ENCODE measurements around the gene HSFX1.
"Not testable (repeated sequence)": the region's sequence is repeated elsewhere in the genome, so short reads cannot be mapped to it uniquely, and the experiment has no call there.

The HSFX1 gene, protein sequence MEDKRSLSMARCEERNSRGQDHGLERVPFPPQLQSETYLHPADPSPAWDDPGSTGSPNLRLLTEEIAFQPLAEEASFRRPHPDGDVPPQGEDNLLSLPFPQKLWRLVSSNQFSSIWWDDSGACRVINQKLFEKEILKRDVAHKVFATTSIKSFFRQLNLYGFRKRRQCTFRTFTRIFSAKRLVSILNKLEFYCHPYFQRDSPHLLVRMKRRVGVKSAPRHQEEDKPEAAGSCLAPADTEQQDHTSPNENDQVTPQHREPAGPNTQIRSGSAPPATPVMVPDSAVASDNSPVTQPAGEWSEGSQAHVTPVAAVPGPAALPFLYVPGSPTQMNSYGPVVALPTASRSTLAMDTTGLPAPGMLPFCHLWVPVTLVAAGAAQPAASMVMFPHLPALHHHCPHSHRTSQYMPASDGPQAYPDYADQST

DNA sequence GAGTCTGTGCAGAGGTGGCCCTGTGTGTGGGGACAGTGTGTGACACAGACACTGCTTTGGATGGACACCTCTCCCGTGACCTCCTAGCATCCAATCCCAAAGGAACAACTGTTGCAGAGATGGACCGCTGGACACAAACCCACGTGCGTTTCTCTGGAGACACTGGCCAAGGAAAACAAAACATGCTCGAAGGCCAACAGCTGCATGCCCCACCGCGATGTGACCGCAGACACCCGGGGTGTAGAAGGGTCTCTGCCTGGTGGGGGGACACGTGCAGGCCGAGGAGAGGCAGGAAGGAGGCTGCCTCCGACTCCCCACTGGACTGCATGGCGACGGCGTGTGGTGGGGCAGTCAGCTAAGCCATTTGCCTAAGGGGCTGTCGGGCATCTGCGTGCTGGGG is at the start of gene HSFX1:
HSFX1 (plus strand) TSS at position 301 of the 400 bp plus-strand sequence. CDS start 614 bp downstream, outside the sequence.
- not testable (repeated sequence) for DNase-seq (ENCODE audit: low read depth)

DNA sequence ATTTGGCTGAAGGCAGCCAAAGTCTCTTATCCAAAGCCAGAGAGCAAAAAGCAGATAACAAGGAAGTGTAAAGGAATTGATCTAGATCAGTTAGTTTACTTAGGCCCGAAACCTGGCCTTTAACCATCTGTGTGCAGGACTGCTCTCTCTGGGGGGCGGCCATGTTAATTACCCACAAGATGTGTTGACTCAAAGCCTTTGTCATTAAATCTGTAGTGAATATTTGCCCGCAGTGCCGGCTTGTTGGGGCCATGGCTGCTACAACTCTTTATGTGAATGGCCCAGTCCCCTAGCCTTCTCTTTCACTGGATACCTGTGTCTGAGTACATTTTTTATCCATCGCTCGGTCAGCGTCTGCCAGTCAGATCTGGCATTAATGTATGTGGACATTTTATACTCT is 46.6 kb upstream of the HSFX1 start:
- not testable (repeated sequence) for DNase-seq (ENCODE audit: low read depth)

DNA sequence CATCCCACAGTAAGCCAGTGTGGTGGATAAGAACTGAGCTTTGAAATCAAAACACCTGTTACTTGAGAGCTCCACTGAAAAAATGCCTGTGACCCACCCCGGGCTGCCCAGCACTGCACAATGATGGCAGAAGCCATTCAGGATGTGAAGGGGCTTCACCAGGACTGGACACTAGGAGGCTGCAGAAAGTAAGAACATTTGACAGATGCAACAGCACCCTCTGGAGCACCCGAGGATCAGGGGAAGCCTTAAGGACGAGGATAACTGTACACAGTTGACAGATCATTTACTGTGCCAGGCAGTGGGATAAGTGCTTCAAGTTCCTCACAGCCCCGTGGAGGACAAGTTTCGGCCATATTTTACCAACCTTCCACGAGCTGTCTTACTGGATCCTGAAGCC is 31.6 kb upstream of the HSFX1 start:
- not testable (repeated sequence) for DNase-seq (ENCODE audit: low read depth)

DNA sequence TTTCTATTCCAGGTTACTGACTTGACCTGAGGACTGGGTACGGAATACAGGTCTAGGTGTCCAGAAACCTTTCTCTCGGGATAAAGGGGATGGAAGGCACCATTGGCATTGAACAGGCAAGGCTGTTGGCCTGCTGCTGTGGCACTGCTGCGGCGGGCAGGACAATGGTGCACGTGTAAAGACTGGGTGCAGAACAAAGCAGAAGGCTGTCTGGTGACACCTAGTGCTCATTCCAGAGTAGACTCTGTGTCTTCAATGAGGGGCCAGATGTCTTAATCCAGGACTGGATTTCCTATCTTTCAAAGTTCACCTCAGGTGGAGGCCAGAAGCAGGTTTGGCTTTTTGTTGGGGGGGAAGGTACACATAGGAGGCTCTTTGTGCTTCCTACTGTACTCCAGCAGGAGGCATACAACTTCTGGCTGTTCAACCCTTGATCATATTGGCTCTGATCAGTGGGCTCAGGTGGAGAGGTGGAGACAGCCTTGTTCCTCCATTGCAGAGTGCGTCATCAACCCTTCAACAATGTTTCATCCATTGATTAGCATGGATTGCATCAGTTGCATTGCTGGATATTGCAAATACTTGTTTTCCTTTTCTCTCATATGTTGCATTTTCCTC is 27.4 kb upstream of the HSFX1 start:
- DNase-seq (ENCODE audit: low read depth), result not testable (repeated sequence)

DNA sequence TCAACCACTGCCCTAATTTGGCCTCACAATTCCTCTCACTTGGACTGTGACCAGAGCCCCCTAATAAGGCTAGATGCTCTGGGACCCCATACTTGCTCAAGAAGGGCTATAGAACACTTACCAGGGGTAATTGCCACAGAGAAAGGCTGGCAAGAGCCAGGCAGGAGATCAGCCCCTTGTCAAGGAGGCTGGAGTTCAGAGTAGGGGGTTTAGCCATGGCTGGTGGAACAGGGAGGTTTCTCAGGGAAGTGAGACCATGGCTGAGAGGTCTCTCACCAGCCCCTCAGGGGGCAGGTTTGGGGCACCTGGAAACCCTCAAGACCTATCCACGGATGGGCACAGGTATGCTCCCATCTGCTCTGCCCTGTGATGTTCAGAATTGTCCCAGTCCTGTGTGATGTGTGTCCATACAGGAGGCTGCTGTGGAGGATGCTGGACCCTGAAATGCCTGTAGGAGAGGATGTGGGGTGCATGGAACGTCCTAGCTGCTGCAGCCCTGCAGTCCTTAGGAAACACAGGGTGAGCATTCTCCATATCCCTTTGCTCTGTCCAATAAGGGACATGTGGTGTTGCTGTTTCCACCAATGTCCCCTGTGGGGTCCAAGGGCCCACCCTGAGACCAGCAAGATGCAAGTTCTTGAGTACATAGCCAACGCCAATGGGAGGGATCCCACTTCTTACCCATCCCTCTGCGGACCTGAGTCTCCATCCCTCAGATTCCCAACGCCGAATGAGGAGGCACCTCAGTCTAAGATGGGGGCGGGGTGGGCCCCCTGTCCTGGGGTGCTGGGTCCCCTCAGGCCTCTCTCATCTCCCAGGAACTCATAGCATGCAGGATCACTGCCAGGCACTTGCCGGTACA is 16.4 kb upstream of the HSFX1 start:
- DNase-seq (ENCODE audit: low read depth), result no peak

DNA sequence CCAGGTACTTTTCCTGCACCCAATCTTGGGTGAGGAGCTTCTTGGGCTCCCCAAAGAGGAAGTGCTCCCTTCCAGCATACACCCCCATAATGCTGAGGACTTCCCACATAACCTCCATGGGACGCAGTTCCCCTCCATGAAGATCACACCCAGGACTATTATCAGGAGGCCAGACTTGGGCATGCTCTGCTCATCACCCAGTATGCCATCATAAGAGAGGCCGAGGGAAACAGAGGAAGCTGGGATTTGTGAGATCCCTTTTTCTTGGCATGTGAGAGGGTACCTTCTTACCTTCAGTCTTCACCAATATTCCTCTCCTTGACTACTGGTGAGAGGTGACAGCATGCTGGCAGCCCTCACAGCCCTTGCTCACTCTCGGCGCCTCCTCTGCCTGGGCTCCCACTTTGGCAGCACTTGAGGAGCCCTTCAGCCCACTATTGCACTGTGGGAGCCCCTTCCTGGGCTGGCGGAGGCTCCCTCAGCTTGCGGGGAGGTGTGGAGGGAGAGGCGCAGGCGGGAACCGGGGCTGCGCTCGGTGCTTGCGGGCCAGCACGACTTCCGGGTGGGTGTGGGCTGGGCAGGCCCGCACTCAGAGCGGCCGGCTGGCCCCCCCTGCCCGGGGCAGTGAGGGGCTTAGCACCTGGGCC is 15.7 kb upstream of the HSFX1 start:
- no peak for DNase-seq (ENCODE audit: low read depth)

DNA sequence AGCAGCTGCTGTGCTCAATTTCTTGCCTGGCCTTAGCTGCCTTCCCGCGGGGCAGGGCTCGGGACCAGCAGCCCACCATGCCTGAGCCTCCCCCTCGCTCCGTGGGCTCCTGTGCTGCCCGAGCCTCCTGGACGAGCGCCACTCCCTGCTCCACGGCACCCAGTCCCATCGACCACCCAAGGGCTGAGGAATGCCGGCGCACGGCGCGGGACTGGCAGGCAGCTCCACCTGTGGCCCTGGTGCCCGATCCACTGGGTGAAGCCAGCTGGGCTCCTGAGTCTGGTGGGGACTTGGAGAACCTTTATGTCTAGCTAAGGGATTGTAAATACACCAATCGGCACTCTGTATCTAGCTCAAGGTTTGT is 15.2 kb upstream of the HSFX1 start:
- DNase-seq (ENCODE audit: low read depth), result not testable (repeated sequence)

DNA sequence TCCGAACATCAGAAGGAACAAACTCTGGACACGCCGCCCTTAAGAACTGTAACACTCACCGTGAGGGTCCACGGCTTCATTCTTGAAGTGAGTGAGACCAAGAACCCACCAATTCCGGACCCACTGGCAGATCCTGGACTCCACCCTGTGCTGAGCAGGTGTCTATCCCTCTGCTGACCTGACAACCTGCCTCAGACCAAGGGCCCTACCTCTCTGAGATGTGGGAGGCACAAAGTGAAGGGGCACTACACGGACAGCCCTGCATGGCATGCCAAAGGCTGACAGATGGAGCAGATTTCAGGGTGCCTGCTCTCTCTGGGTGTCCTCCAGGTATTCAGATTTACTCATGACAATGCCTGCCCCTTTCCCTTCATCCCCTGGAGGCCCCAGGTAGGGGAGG is 14.0 kb upstream of the HSFX1 start:
- DNase-seq (ENCODE audit: low read depth), result no peak

DNA sequence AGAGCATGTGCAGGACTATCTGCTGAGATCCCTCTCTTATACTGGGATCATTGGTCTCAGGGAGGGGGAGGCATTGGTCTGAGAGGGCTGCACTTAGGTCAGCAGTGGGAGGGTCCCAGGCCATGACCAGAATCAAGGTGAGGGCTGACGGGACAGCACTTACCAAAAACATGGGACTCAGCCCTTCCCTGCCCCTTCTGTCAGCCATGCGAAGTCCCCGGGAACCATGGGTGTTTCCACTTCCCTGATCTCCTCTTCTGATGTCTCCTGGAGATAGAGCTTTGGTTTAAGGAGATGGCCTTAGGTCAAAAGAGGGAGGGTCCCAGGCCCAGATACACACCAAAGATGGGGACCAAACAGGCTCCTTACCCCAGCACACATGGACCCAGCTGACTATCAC is 12.9 kb upstream of the HSFX1 start:
- DNase-seq (ENCODE audit: low read depth), result no peak

DNA sequence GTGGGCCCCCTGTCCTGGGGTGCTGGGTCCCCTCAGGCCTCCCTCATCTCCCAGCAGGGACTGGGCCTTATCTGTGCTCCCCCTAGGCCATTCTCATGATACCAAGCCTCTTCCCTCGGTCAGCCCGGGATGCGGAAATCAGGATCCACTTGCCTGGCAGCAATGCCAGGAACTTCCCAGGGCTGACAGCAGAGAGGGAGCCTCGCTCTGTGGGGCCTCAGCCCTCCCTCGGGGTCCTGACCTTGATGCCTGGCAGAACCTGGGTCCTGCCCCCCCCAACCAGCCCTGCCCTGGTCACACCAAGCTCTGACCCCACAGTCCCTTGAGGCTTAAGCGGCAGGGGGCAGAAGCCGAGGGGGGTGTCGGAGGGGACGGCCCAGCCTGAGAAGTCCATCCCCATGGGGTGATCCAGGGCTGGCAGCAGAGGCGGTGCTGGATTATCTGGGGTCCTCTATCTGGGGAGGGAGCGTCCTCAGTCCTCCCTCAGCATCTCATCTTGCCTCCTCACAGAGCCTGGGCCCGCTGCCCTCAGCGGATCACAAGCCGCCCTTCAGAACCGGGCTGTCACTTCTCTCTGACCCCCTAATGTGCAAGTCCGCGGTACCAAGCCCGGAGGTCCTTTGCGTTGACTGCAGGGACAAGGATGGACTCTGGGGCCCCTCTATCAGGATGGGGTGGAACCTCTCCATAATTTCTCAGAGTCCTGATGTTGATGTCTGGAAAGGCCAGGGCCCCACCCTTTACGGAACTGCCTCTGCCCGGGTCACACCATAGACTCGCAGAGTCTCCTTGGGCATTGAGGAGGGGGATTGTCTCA is 11.8 kb upstream of the HSFX1 start:
- DNase-seq (ENCODE audit: low read depth), result not testable (repeated sequence)

DNA sequence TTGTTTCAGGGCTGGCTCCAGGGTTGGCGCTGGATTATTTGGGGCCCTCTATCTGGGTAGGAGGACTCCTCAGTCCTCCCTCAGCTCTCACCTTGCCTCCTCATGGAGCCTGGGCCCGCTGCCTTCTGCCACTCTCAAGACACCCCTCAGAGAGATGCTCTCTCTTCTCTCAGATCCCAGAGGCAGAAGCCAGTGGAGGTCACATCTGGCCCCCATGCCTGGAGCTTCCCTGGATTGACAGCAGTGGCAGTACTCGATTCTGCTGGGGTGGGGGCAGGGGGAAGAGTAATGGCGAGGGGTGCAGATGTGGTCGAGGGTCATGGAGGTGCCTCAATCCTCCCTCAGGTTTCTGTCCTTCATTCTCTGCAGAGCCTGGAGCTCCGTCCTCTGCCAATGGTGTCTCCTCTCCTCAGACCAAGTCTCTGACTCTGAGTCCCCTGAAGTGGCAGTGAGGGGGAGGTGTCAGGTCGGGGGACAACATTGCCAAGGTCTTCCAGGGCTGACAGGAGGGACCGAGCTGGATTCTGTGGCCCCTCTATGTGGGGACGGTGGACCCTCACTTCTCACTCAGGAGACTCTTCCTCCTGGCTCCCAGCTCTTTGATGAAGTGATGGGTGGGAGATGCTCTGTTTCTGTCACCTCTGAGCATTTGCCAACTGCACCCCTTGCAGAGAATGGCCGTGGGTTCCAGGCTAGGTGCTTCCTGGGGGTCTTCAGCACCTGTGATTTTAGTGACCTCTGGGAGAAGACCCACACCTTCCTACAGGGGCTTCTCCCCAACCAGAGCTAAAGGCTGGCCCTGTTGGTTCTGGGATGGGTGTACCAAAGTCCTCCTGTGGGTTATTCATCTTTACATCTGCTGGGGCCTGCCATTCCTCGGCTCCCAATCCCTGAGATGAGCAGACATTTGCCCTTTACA is 10.9 kb upstream of the HSFX1 start:
- no peak for DNase-seq (ENCODE audit: low read depth)

DNA sequence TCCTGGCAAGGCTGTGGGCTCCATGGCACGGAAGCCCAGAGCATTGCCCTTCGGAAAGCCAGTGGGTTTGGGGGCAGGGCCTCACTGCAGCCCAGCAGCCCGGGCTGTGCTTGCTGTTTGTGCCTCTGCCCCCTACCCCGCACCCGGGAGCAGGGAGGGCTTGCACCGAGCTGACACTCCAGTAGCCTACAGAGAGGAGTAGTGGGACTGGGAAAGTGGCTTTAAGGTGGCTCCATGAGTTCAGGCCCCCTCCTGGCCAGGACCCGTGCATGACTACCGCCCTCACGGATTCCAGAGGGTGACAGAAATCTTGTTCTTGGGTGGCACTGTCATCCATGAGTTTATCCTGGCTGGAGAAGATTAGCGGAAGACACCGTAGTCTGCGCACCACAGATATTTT is 3.5 kb upstream of the HSFX1 start:
- not testable (repeated sequence) for DNase-seq (ENCODE audit: low read depth)

DNA sequence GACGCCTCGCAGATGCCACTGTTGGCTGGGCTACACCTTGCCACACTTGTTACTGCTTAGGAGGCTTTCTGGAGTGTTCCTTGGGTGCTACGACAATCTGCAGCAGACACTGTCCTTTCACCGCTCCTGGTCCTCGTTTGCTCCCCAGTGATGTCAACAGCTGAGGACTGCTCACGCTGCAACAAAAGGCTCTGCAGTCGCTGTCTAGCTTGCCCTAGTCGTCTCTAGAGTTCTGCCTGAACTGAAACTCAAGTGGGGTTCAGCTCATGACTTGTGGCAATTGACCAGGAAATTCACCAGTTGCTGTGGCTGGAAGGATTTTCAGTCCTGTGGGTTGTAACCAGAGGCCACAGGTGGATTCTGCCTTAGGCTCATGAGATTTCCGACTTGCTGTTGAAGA is 842 bp upstream of the HSFX1 start:
- not testable (repeated sequence) for DNase-seq (ENCODE audit: low read depth)

DNA sequence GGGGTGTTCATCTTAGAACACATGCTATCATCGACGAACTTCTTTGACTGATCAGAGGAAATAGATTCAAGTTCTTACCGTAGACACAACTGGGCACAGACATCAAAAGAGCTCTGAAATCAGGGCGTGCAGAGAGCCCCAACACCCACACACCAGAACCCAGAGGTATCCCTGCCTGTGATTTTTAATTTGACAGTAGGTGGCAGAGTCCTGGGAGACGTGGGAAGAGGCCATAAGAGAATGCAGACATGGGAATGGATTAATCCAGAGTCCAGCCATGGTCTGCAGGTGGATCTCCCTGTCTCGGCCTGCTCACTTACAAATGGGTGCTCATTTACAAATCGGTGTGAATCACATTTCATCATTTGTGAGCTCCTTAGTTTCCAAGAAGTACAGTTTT is 4.1 kb downstream of the HSFX1 start:
- not testable (repeated sequence) for DNase-seq (ENCODE audit: low read depth)

DNA sequence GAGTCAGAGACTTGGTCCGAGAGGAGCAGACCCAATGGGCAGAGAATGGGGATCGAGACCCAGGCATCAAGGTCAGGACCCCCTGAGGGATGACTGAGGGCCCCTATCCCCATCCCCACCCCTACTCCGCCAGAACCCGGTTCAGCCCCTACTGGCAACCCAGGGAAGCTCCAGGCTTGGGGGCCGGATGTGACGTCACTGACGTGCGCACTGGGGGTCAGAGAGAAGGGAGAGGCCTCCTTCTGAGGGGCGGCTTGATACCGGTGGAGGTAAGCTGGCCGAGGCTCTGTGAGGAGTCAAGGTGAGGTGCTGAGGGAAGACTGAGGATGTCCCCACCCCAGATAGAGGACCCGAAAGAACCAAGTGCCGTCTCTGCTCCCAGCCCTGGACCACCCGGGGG is 7.9 kb downstream of the HSFX1 start, which contains the start of gene MAGEA9:
MAGEA9 (plus strand) TSS at position 204 of the 400 bp plus-strand sequence. CDS start 4,281 bp downstream, outside the sequence.
- not testable (repeated sequence) for DNase-seq (ENCODE audit: low read depth)

DNA sequence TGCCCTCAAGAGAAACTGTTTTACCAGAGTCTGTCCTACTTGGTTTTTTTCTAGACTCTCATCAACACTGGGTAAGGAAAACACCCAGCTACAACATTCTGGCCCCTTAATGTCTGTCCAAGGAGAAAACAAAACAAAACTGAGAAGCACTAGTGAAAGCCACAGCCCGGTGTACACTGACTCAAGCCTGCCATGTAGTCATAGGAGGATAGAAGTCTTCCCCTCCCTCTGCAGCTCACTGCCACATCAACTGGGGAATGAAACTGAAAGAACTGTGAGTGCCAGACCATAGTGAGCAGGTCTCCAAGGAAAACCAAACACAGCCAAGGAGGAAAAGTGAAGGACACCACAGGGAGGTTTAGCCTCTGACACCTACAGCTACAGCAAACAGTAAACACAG is 21.7 kb downstream of the HSFX1 start:
- not testable (repeated sequence) for DNase-seq (ENCODE audit: low read depth)

DNA sequence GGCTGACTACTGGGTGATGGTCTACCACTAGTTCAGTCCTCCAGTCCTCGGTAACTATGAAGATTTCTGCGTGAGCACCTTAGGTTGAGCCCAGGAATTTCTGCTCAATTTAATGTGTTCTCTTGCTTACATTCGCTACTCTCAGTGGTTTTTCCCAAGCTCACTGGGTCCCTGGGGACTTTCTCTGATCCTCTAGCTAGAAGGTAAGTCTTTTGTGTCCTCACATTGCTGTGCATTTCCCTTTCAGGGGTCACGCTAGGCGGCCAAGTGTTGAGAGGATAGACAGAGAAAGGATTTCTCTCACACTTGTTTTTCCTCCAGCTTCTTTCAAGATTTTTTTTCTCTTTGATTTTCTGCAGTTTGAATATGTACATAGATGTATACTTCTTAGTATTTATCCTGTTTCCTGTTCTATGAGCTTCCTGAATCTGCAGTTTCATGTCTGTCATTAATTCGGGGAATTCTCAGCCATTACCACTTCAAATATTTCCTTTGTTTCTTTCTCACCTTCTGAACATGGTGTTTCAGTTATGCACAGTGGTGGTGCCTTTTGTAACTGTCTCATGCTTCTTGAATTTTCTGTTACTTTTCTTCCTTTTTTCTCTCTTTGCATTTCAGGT is 25.3 kb downstream of the HSFX1 start:
- DNase-seq (ENCODE audit: low read depth), result no peak

DNA sequence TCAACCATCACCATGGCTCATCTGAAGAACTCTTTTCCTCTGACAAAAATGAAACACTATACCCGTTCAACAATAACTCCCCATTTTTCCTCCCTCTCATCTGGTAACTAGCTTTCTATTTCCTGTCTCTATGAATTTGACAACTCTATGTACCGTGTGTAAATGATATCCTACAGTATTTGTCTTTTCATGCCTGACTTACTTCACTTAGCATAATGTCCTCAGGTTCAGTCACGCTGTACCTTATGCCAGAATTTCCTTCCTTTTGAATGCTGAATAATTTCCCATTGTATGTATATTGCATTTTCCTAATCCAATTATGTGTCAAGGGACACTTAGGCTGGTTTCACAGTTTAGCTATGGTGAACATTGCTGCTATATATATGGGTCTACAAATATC is 26.1 kb downstream of the HSFX1 start:
- no peak for DNase-seq (ENCODE audit: low read depth)

DNA sequence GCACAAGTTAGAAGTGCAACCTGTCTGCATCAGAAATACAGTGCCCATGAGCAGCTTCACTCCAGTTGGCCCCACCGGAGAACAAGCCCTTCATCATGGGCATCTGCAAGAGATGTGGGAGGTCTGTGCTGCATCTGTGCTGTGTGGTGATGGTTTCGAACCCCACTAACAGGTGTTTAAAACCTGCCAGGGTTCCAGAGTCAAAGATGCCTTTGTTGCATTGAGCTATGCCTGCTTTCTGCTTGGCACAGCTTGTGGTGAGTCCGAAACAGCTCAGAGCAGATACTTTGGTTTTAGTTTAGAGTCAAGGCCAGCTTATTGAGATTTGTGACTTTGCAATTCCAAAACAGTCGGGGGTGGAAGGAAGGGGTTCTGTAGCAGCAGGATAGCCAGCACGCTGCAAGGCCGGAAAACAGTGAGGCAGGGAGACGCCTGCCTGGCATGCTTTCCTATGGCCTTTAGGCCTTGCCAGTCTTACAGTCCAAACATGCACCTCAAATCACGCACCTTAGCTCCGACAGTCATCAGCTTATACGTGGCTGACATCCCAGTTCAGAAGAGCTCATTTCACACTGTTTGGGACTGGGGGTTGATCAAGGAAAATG is 29.7 kb downstream of the HSFX1 start:
- DNase-seq (ENCODE audit: low read depth), result no peak

Data from stimulated activated CD8-positive, alpha-beta memory T cell treated with anti-CD3 and anti-CD28 coated beads, Interleukin-15, amount 100 ng/mL, for 24 hours (primary cell).